HG02610 (cell line): ENCODE results near the gene UBR3.
"Not testable (repeated sequence)": the region's sequence is repeated elsewhere in the genome, so short reads cannot be mapped to it uniquely, and the experiment has no call there.

Experiments used
- ATAC-seq: cut with Tn5 transposase; IDR thresholded peaks from one replicate; pipeline ENCODE4 v1.9.1; 2021; ENCODE audit warnings: mild to moderate bottlenecking, moderate library complexity; ENCODE audit not compliant: unreplicated experiment

Gene UBR3, protein sequence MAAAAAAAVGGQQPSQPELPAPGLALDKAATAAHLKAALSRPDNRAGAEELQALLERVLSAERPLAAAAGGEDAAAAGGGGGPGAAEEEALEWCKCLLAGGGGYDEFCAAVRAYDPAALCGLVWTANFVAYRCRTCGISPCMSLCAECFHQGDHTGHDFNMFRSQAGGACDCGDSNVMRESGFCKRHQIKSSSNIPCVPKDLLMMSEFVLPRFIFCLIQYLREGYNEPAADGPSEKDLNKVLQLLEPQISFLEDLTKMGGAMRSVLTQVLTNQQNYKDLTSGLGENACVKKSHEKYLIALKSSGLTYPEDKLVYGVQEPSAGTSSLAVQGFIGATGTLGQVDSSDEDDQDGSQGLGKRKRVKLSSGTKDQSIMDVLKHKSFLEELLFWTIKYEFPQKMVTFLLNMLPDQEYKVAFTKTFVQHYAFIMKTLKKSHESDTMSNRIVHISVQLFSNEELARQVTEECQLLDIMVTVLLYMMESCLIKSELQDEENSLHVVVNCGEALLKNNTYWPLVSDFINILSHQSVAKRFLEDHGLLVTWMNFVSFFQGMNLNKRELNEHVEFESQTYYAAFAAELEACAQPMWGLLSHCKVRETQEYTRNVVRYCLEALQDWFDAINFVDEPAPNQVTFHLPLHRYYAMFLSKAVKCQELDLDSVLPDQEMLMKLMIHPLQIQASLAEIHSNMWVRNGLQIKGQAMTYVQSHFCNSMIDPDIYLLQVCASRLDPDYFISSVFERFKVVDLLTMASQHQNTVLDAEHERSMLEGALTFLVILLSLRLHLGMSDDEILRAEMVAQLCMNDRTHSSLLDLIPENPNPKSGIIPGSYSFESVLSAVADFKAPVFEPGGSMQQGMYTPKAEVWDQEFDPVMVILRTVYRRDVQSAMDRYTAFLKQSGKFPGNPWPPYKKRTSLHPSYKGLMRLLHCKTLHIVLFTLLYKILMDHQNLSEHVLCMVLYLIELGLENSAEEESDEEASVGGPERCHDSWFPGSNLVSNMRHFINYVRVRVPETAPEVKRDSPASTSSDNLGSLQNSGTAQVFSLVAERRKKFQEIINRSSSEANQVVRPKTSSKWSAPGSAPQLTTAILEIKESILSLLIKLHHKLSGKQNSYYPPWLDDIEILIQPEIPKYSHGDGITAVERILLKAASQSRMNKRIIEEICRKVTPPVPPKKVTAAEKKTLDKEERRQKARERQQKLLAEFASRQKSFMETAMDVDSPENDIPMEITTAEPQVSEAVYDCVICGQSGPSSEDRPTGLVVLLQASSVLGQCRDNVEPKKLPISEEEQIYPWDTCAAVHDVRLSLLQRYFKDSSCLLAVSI (N-terminal part only)

DNA sequence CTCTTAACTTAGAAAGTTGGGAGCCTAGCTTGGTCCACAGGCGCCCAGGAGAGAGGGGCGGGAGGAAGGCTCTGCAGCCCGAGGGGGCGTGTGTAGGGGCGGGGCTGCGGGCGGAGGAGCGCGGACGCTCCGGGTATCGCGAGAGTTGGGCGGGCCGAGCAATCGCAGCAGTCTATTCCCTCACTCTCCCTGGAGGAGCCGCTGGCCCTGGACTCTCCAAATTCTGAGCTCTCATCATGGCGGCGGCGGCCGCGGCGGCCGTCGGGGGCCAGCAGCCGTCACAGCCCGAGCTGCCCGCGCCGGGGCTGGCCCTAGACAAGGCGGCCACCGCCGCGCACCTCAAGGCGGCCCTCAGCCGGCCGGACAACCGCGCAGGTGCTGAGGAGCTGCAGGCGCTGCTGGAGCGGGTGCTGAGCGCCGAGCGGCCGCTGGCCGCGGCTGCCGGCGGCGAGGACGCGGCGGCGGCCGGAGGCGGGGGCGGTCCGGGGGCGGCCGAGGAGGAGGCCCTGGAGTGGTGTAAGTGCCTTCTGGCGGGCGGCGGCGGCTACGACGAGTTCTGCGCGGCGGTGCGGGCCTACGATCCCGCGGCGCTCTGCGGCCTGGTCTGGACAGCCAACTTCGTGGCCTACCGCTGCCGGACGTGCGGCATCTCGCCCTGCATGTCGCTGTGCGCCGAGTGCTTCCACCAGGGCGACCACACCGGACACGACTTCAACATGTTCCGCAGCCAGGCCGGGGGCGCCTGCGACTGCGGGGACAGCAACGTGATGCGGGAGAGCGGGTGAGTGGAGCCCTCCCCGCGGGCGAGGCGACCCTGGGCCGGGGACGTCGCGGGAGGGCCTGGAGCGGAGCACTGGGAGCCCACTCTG is at the start of gene UBR3:
TSS of gene UBR3 (plus strand) at position 183 of the 869 bp plus-strand sequence. CDS start at position 237, 54 bp downstream.
- ATAC-seq, result peak; percentile 83

DNA sequence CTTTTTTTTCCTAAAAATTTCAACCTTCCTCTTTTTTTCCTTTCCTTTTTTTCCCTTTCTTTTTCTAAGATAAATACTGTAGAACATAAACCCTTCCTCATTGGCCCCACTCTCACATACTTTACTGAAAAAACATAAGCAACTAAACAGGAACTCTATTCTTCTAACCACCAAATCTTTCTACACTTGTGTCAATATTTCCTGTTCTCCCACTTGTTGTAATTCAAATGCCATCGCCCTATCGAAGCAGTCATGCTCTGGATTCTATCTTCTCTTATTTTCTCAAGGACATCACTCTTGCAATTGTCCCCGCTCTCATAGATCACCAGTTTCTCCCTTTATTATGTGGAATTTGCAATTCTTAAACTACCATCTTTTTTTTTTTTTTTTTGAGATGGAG is 48.8 kb upstream of the UBR3 start:
- ATAC-seq, result no peak

DNA sequence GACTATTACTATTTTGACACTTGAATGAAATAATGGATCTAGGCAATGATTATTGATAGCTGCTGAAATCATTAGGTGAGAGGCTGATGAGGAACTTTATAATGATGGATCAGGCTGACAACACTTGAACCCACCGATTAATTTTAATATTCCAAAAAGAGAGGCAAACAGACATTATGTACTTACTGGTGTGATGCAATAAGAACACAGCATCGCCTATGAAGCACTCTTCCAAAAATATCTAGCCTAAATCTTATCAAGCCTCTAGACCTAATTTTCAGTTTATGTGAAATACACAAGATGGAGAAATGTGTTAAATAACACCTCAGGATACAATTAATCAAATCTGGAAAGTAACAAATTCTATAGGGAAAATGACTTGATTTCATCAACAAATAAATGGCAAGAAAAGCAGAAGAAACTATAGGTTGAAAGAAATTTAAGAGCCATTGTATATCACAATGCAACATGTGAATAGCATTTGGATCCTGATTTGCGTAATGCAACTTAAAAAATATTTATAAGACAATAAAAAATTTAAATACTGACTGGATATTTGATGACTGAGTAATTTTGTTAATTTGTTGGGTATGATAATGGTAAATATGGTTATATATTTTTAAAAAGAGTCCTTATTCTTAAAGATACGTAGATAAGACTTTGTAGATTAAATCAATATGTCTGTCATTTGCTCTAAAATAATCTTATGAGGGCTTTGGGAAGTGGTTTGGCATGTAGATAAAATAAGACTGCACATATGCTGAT is 45.8 kb upstream of the UBR3 start:
- no peak for ATAC-seq

DNA sequence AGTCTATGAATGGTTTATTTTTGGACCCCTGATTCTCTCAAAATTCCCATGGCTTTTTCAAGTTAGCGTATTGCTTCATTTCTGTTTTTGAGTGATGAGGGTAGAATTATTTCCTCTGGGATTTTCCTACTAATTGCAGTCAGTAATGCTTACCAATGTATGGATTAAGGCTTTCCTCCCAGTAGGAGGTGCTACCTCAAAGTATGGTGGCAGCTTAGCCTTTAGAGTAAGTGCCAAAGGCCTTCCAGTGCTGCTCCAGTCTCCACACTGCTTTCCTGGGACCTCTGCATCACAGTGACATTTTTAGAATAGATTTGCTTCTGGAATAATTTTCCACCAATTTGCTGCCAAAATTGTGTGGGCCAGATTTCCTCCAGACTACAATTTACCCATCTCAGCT is 44.7 kb upstream of the UBR3 start:
- ATAC-seq, result no peak

DNA sequence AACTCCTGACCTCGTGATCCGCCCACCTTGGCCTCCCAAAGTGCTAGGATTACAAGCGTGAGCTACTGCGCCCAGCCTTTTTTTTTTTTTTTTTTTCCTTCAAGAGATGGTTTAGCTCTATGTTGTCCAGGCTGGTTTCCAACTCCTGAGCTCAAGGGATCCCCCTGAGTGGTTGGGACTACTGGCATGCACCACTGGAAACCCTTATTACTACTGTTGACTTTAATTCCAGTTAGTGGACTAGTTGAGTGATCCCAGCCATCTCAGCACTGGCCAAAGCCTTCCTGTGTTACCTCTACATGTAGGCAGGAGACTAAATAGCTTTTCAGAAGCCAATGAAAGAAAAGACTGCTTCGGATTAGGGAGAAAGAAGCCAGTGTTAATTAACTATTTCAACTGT is 36.7 kb upstream of the UBR3 start:
- ATAC-seq, result no peak

DNA sequence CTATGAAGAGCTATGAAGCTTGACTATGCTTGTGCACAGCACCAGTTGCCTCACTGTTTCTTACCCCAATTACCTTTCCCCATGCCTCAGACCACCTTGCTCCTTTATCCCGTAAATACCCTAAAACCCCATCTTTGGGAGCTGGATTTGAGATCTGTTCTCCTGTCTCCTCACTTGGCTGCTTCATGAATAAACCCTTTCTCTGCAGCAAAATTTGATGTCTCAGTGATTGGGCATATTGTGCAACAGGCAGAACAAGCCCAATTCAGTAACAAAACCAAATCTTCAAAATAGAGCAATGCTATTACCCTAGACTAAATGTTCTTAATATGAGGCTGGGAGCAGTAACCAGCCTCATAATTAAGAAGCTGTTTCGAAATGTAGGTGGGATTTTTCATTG is 32.1 kb upstream of the UBR3 start:
- ATAC-seq, result no peak

DNA sequence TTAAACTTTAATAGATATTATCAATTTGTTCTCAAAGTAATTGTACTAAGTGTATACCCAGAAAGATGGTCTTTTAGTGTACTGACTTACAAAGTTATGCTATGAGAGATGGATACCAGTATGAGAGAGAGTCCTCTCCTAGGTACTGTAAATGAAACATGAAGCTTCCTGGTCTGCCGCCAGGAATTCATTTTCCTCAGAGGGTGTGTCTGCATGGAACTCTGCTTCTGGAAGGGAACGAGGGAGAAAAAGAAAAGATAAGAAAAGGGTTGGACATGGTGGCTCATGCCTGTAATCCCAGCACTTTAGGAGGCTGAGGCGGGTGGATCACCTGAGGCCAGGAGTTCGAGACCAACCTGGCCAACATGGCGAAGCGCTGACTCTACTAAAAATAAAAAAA is 30.8 kb upstream of the UBR3 start:
- no peak for ATAC-seq

DNA sequence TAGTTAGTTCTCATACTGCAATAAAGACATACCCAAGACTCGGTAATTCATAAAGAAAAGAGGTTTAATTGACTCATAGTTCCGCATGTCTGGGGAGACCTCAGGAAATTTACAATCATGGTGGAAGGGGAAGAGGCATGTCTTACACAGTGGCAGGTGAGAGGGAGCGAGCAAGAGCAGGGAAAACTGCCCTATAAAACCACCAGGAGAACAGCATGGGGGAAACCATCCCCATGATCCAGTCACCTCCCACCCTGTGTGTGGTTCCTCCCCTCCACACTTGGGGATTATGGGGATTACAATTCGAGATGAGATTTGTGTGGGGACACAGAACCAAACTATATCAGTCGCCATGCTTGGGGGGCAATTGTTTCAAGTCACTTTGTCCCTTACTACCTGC is 29.7 kb upstream of the UBR3 start:
- ATAC-seq, result no peak

DNA sequence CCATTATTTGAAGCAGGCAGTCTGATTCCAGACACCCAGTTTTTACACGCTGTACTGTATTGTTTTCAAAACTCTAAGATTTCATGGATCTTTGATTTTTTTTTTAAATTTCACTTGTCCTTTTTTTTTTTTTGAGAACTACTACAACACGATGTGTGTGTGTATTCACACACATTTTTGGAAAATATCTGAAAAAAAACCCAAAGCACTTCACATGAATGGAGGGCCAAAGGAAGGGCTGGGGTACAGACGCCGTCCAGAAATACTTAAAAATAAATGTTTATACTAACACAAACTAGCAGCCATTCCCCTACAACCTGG is 28.9 kb upstream of the UBR3 start:
- ATAC-seq, result no peak

DNA sequence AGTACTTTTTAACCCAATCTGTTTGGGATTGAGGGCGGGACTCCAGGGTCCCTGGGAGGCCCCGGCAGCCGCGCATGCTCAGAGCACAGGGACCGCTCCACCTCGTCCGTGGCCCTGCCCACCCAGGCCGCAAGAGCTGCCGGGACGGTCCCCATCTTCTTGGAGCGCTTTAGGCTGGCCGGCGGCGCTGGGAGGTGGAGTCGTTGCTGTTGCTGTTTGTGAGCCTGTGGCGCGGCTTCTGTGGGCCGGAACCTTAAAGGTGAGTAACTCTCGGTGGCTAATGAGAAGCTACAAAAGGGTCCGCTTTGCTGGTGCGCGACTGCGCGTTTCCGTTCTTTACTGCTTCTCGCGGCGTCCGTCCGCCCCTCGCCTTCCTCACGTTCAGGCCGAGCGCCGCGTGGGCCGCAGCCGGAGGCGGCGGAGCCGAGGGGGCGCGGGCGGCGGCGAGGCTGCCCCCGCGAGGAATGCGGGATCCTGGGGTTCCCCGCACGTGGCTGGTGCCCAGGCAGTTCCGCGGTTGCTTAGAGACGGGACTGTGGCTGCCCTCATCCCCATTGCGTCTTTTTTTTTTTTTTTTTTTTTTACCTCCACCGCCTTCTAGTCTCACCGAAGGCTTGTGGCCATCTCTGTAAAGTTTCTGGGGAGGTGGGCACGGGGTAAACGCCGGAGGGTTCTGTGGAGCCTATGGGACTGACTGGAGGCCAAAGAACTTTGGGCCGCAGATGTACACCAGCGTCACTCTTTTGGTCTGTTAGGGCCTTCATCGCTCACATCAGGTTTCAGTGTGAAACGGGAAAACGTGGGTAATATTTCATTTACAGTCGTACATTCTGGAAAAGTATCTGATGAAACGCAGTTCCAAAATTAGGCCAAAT is 28.3 kb upstream of the UBR3 start, which contains the start of gene SSB:
TSS of gene SSB (plus strand) at position 154 of the 875 bp plus-strand sequence. CDS start 2,090 bp downstream, outside the sequence.
- peak; percentile 98 for ATAC-seq

DNA sequence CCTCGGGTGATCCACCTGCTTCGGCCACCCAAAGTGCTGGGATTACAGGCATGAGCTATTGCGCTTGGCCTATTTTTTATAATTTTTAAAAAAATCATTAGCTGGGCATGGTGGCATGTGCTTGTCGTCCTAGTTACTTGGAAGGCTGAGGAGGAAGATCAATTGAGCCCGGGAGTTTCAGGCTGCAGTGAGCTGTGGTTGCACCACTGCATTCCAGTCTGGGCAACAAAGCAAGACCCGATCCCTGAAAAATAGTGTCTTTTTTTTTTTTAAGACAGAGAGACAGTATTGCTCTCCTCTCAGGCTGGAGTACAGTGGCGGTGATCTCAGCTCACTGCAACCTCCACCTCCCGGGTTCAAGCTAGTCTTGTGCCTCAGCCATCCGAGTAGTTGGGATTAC is 23.8 kb upstream of the UBR3 start:
- no peak for ATAC-seq

DNA sequence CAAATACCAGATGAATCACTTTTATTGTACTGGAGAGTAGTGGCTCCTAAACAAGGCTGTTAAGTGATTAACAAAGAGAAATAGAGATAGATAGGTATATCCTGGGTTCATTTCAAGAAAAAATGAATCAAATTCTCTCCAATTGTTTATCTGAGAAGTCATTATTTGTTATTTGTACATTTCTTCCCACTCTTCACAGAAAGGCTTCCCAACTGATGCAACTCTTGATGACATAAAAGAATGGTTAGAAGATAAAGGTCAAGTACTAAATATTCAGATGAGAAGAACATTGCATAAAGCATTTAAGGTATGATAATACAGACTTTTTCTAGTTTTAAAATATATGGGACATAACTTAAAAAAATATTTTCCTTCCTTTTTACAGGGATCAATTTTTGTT is 20.7 kb upstream of the UBR3 start:
- ATAC-seq, result no peak

DNA sequence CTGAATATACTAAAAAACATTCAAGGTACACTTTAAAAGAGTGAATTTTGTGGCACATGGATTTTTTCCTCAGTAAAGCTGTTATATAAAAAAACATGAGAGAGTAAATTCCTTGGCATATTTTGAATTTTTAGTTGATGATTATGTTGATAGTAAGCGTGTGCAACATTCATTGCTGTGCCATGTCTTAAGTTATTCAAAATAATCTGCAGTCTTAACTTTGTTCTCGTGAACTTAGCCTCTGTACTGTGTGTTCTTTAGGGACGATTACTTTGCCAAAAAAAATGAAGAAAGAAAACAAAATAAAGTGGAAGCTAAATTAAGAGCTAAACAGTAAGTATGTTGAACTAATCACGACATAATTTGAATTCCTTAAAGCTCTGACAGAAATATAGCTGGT is 19.0 kb upstream of the UBR3 start:
- ATAC-seq, result no peak

DNA sequence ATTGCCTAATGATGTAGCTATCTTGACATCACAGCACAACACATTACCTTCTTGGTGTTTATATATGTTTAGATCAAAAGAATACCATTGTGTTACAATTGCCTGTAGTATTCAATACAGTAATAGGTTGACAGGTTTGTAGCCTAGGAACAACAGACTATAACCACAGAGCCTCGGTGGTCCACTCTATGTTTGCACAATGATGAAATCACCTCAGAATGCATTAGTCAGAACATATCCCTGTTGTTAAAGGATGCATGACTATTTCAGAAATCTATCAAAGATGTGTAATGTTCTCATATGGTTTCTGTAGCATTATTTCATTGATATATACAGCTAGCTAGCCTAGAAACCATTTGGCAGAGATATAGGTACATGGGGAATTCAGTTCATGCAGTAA is 11.4 kb upstream of the UBR3 start:
- ATAC-seq, result no peak

DNA sequence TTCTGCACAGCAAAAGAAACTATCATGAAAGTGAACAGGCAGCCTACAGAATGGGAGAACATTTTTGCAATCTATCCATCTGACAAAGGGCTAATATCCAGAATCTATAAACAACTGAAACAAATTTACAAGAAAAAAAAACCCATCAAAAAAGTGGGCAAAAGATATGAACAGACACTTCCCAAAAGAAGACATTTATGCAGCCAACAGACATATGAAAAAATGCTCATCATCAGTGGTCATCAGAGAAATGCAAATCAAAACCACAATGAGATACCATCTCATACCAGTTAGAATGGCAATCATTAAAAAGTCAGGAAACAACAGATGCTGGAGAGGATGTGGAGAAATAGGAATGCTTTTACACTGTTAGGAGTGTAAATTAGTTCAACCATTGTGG is 10.3 kb upstream of the UBR3 start:
- not testable (repeated sequence) for ATAC-seq

DNA sequence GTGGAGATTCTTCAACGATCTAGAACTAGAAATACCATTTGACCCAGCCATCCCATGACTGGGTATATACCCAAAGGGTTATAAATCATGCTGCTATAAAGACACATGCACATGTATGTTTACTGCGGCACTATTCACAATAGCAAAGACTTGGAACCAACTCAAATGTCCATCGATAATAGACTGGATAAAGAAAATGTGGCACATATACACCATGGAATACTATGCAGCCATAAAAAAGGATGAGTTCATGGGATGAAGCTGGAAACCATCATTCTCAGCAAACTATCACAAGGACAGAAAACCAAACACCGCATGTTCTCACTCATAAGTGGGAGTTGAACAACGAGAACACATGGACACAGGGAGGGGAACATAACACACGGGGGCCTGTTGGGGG is 9.9 kb upstream of the UBR3 start:
- not testable (repeated sequence) for ATAC-seq

DNA sequence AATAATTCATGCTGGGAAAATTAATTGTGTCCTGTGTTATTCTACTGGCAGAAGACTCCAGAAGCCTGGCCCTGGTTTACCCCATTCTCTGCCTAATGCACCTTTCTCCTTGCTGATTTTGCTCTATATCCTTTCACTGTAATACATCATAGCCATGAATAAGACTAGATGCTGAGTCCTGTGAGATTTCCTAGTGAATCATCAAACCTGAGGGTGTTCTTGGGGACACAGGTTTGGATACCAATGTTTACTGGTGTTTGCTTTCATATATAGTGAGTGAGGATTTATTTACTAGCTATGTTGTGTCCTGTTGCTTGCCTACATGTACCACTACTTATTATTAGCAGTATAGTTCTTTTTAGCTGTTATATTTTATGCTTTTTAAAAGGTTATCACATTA is 9.0 kb upstream of the UBR3 start:
- ATAC-seq, result no peak

DNA sequence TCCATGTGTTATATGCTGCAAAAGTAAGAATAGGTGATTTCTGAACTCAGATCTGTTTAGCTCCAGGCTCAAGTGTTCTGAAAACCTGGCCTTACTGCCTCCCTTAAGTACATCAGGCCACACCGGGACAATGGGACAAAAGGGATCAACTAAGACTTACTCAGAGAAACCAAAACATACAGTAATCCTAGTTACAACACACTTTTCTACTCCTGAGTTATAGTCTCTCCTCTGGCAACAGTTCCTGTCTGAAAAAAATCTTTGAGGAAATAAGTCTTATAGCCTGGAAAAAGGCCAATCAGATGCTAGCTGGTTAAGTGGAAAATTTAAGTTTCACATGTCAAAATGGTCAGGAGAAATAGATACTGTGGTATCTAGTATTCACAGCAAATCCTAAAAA is 8.1 kb upstream of the UBR3 start:
- no peak for ATAC-seq

DNA sequence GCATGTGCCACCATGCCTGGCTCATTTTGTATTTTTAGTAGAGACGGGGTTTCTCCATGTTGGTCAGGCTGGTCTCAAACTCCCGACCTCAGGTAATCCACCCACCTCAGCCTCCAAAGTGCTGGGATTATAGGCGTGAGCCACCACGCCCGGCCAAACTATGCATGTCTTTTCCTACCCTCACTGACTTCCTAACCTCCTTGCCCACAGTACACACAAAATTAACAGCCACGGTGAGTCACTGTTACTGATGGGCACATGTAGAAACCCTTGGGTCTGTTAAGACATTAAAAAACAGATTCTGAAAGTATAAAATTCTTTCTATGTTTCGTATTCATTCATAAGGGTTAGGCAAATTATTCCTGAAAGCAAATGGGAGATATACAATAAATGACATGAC is 7.2 kb upstream of the UBR3 start:
- ATAC-seq, result not testable (repeated sequence)
